HG02763 (cell line): ENCODE results near the gene MOCS2.

ENCODE experiments used
- ATAC-seq: cut with Tn5 transposase; IDR thresholded peaks from one replicate; pipeline ENCODE4 v1.9.1; 2021; ENCODE audit warnings: mild to moderate bottlenecking, moderate library complexity; ENCODE audit not compliant: unreplicated experiment

MOCS2 gene

GRCh38 chr5:53055365-53055764, 54.2 kb downstream of the MOCS2 start:
- ATAC-seq: no peak

- ATAC-seq: no peak
These were observed 56.2 kb downstream of the MOCS2 start for GRCh38 chr5:53053364-53053763.

GRCh38 chr5:53052499-53052898, 57.1 kb downstream of the MOCS2 start:
- ATAC-seq: no peak

- ATAC-seq: no peak
These were observed 61.3 kb downstream of the MOCS2 start for GRCh38 chr5:53048248-53048647.
